ENCODE data around the gene WWOX.

GRCh38 chr16:79074951-79075350, 975.5 kb downstream of the WWOX start:
- TF ChIP-seq CTCF (IDR thresholded peaks at IDR 0.05; ENCODE audit: poor library complexity), result no peak
- TF ChIP-seq EZH2phosphoT487 (IDR thresholded peaks at IDR 0.05; ENCODE audit: low read depth, severe bottlenecking, unreplicated experiment), result no peak

All from hepatocyte (in vitro differentiated cells).